Fibroblast of mammary gland (primary cell): ENCODE data around the gene IL3RA.

ENCODE experiments used
- DNase-seq: peaks from one replicate; pipeline ENCODE4 v3.0.0-alpha.2; 2010; ENCODE audit warnings: low read depth
- H3K4me3 ChIP-seq: 2 replicates; pipeline ENCODE4 v1.5.1; 2011; ENCODE audit warnings: low read depth, mild to moderate bottlenecking, low read length, moderate library complexity; ENCODE audit not compliant: control insufficient read depth
- TF ChIP-seq, protein P1 (sequence below): conservative IDR thresholded peaks from 2 replicates; pipeline ENCODE4 v1.5.1; 2011; ENCODE audit warnings: low read depth, low read length, inconsistent platforms; ENCODE audit not compliant: control insufficient read depth, insufficient read depth

IL3RA gene

GRCh38 chrX:1354036-1355019, 17.7 kb downstream of the IL3RA start:
- DNase-seq: no peak
- no peak overlapping the region for H3K4me3 ChIP-seq
- TF ChIP-seq, protein P1, sequence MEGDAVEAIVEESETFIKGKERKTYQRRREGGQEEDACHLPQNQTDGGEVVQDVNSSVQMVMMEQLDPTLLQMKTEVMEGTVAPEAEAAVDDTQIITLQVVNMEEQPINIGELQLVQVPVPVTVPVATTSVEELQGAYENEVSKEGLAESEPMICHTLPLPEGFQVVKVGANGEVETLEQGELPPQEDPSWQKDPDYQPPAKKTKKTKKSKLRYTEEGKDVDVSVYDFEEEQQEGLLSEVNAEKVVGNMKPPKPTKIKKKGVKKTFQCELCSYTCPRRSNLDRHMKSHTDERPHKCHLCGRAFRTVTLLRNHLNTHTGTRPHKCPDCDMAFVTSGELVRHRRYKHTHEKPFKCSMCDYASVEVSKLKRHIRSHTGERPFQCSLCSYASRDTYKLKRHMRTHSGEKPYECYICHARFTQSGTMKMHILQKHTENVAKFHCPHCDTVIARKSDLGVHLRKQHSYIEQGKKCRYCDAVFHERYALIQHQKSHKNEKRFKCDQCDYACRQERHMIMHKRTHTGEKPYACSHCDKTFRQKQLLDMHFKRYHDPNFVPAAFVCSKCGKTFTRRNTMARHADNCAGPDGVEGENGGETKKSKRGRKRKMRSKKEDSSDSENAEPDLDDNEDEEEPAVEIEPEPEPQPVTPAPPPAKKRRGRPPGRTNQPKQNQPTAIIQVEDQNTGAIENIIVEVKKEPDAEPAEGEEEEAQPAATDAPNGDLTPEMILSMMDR: no peak

GRCh38 chrX:1355131-1356046, 18.8 kb downstream of the IL3RA start:
- no peak for DNase-seq
- TF ChIP-seq, protein P1: no peak
- H3K4me3 ChIP-seq: no peak overlapping the region

DNA sequence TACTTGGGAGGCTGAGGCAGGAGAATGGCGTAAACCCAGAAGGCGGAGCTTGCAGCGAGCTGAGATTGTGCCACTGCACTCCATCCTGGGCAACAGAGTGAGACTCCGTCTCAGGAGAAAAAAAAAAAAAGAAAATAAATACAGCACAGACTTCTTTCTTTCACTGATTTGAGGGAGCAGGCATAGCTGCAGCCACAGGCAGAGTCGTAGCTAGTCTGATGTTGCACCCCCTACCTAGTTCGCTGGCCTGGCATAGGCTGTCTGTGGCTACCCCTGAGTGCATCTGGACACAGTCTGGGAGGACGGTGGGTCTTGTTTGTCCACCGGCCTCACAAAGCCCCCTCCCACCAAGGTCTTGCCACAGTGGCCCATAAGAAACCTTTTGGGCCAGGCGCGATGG, 21.4 kb downstream of the IL3RA start:
- DNase-seq: no peak
- TF ChIP-seq, protein P1: no peak

DNA sequence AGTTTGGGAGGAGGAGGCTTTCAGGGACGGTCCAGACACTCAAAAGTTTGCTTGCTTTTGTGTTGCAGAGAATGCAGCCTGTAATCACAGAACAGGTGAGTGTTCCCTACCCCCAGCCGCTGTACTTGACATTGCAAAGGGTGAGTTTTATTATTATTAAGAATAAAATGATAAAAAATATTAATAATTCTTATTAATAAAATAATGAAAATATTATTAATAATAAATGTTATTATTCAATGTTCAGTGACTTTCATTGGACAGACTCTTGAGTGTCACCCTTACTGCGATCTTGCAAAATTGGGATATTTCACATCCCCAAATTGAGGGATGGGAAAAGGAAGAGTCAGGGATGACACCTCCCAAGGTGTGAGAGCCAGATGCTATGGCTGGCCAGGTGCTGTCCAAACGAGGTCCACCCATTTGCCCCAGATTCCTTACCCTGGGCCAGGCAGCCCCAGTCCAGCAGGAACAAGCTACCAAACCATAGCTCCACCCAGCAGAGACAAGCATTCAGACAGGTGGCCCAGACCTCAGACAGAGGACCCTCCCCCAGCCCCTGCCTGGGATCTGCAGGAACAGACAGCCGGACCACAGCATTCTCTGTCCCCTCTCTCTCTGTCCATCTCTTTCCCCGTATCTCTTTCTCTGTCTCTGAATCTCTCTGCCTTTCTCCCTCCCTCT, 22.4 kb downstream of the IL3RA start:
- DNase-seq: no peak
- TF ChIP-seq, protein P1: no peak
- H3K4me3 ChIP-seq: no peak overlapping the region

More for the DNA sequence above, 21.4 kb downstream of the IL3RA start:
- H3K4me3 ChIP-seq: no peak overlapping the region

- no peak overlapping the region for H3K4me3 ChIP-seq
- DNase-seq: no peak
- TF ChIP-seq, protein P1: no peak
Observed at GRCh38 chrX:1359477-1359873, 22.9 kb downstream of the IL3RA start.

GRCh38 chrX:1360171-1360570, 23.6 kb downstream of the IL3RA start:
- no peak overlapping the region for H3K4me3 ChIP-seq
- no peak for DNase-seq
- TF ChIP-seq, protein P1: no peak
